Measurements from ENCODE around the gene RIOK3.
"Not testable (repeated sequence)": the region's sequence is repeated elsewhere in the genome, so short reads cannot be mapped to it uniquely, and the experiment has no call there.

Gene RIOK3

GRCh38 chr18:23470620-23471387, 17.7 kb downstream of the RIOK3 start:
- TF ChIP-seq CTCF (IDR thresholded peaks at IDR 0.05; ENCODE audit: low read depth, low read length, missing control alignments), result no peak
- DNase-seq (ENCODE audit: low read depth), result no peak
- H3K4me3 ChIP-seq (ENCODE audit: low read depth, low read length), result no peak overlapping the region
- in situ Hi-C loops (cut with HindIII; ENCODE audit: low sequenced_read_pairs), result no loop called here

- no peak for DNase-seq (ENCODE audit: low read depth)
- TF ChIP-seq CTCF (IDR thresholded peaks at IDR 0.05; ENCODE audit: low read depth, low read length, missing control alignments), result no peak
- in situ Hi-C loops (cut with HindIII; ENCODE audit: low sequenced_read_pairs), result no loop called here
- no peak overlapping the region for H3K4me3 ChIP-seq (ENCODE audit: low read depth, low read length)
These were observed 18.4 kb downstream of the RIOK3 start for GRCh38 chr18:23471486-23471885.

- no peak for DNase-seq (ENCODE audit: low read depth)
- in situ Hi-C loops (cut with HindIII; ENCODE audit: low sequenced_read_pairs), result no loop called here
- no peak overlapping the region for H3K4me3 ChIP-seq (ENCODE audit: low read depth, low read length)
- no peak for TF ChIP-seq CTCF (IDR thresholded peaks at IDR 0.05; ENCODE audit: low read depth, low read length, missing control alignments)
These were observed 26.9 kb downstream of the RIOK3 start for GRCh38 chr18:23479829-23480505.

- no peak for TF ChIP-seq CTCF (IDR thresholded peaks at IDR 0.05; ENCODE audit: low read depth, low read length, missing control alignments)
- in situ Hi-C loops (cut with HindIII; ENCODE audit: low sequenced_read_pairs), result no loop called here
- H3K4me3 ChIP-seq (ENCODE audit: low read depth, low read length), result no peak overlapping the region
- no peak for DNase-seq (ENCODE audit: low read depth)
These were observed 31.6 kb downstream of the RIOK3 start for GRCh38 chr18:23484561-23485182.

- no peak for DNase-seq (ENCODE audit: low read depth)
- H3K4me3 ChIP-seq (ENCODE audit: low read depth, low read length), result no peak overlapping the region
- TF ChIP-seq CTCF (IDR thresholded peaks at IDR 0.05; ENCODE audit: low read depth, low read length, missing control alignments), result no peak
- in situ Hi-C loops (cut with HindIII; ENCODE audit: low sequenced_read_pairs), result no loop called here
These were observed 32.3 kb downstream of the RIOK3 start for GRCh38 chr18:23485386-23485785.

- no peak for TF ChIP-seq CTCF (IDR thresholded peaks at IDR 0.05; ENCODE audit: low read depth, low read length, missing control alignments)
- no peak overlapping the region for H3K4me3 ChIP-seq (ENCODE audit: low read depth, low read length)
- no peak for DNase-seq (ENCODE audit: low read depth)
- in situ Hi-C loops (cut with HindIII; ENCODE audit: low sequenced_read_pairs), result no loop called here
These were observed 34.9 kb downstream of the RIOK3 start for GRCh38 chr18:23487738-23488570.

GRCh38 chr18:23489586-23489985, 36.5 kb downstream of the RIOK3 start:
- DNase-seq (ENCODE audit: low read depth); H3K4me3 ChIP-seq (ENCODE audit: low read depth, low read length); in situ Hi-C loops (cut with HindIII; ENCODE audit: low sequenced_read_pairs): not testable (repeated sequence)
